ENCODE measurements around the gene MRPL14. TPM values are rescaled to one million over a fixed set of nuclear protein-coding genes. Genes with fewer than 3 reads are reported as not detected.
A peak's percentile ranks its signal among the peaks of the same experiment; 100 is the strongest.

MRPL14 gene
- total and polyA plus RNA-seq, 9 of the 15 experiments (the other 6 are each of a cell fraction or from before 2014, with no cell fraction given), result 126 to 424 (median 165) TPM

- TF ChIP-seq SMAD4 (CRISPR knock-in tag; conservative IDR thresholded peaks at IDR 0.05) (0 out of 2 replicates have a peak, but pooled peaks have one; percentile 24), CHD4 (IDR thresholded peaks at IDR 0.05; ENCODE audit: insufficient read depth, insufficient replicate concordance, low read depth, low read length, poor library complexity, severe bottlenecking) (no peak), MAFK (IDR thresholded peaks at IDR 0.05; ENCODE audit: low read length) (no peak), ZNF395 (CRISPR knock-in tag; IDR thresholded peaks at IDR 0.05) (no peak), RERE (CRISPR knock-in tag; IDR thresholded peaks at IDR 0.05; ENCODE audit: borderline replicate concordance) (no peak), CEBPG (CRISPR knock-in tag; IDR thresholded peaks at IDR 0.05) (no peak), CEBPG (tag; conservative IDR thresholded peaks at IDR 0.05 in 1 of 2, IDR thresholded peaks at IDR 0.05 in 1 of 2) (no peak), SMC3 (conservative IDR thresholded peaks at IDR 0.05; ENCODE audit: insufficient read depth, low read depth, low read length) (peak; percentile 99), YY1 (IDR thresholded peaks at IDR 0.05; ENCODE audit: borderline replicate concordance in 1 of 3, control insufficient read depth in 1 of 3, extremely low read depth in 1 of 3, insufficient read depth in 3 of 3, insufficient read length in 1 of 3, insufficient replicate concordance in 2 of 3, low read depth in 1 of 3, low read length in 2 of 3) (peak in 2 of 3 experiments; percentile 25 to 35), NFIC (IDR thresholded peaks at IDR 0.05) (peak; percentile 90), MYNN (IDR thresholded peaks at IDR 0.05) (peak; percentile 80), MYNN (CRISPR knock-in tag; IDR thresholded peaks at IDR 0.05) (no peak), GATA2 (CRISPR knock-in tag; IDR thresholded peaks at IDR 0.05) (no peak)
- TF ChIP-seq, protein P1, sequence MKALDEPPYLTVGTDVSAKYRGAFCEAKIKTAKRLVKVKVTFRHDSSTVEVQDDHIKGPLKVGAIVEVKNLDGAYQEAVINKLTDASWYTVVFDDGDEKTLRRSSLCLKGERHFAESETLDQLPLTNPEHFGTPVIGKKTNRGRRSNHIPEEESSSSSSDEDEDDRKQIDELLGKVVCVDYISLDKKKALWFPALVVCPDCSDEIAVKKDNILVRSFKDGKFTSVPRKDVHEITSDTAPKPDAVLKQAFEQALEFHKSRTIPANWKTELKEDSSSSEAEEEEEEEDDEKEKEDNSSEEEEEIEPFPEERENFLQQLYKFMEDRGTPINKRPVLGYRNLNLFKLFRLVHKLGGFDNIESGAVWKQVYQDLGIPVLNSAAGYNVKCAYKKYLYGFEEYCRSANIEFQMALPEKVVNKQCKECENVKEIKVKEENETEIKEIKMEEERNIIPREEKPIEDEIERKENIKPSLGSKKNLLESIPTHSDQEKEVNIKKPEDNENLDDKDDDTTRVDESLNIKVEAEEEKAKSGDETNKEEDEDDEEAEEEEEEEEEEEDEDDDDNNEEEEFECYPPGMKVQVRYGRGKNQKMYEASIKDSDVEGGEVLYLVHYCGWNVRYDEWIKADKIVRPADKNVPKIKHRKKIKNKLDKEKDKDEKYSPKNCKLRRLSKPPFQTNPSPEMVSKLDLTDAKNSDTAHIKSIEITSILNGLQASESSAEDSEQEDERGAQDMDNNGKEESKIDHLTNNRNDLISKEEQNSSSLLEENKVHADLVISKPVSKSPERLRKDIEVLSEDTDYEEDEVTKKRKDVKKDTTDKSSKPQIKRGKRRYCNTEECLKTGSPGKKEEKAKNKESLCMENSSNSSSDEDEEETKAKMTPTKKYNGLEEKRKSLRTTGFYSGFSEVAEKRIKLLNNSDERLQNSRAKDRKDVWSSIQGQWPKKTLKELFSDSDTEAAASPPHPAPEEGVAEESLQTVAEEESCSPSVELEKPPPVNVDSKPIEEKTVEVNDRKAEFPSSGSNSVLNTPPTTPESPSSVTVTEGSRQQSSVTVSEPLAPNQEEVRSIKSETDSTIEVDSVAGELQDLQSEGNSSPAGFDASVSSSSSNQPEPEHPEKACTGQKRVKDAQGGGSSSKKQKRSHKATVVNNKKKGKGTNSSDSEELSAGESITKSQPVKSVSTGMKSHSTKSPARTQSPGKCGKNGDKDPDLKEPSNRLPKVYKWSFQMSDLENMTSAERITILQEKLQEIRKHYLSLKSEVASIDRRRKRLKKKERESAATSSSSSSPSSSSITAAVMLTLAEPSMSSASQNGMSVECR (CRISPR knock-in tag; IDR thresholded peaks at IDR 0.05), result 0 out of 2 replicates have a peak, but pooled peaks have one; percentile 31
These were observed 48.2 kb downstream of the MRPL14 start (continued) for GRCh38 chr6:44078827-44079671.

Data from K562 (cell line).